ENCODE data around the gene PRKRIP1. TPM values are rescaled to one million over a fixed set of nuclear protein-coding genes. Genes with fewer than 3 reads are reported as not detected.

PRKRIP1 gene
- total RNA-seq, 1 donor: 14.5 TPM

GRCh38 chr7:102424787-102425218 is 28.6 kb downstream of the PRKRIP1 start:
- peaks cover 10% of the 10 kb centered on the region for H4K20me1 ChIP-seq (ENCODE audit: insufficient read depth, low read length)
- no peak overlapping the region for H3K4me3 ChIP-seq (ENCODE audit: insufficient read depth, low read length)
- no peak overlapping the region for H3K27ac ChIP-seq (ENCODE audit: low read depth, low read length)
- no peak for DNase-seq (ENCODE audit: insufficient read length, low spot score, missing footprints)
- no peaks in the 10 kb centered on the region for H3K9me3 ChIP-seq (ENCODE audit: low read depth, low read length)
- no peaks in the 10 kb centered on the region for H3K79me2 ChIP-seq (ENCODE audit: insufficient read depth, low read length)
- H3K36me3 ChIP-seq (ENCODE audit: insufficient read depth, low read length): peaks cover 45% of the 10 kb centered on the region
- no peak overlapping the region for H3K4me2 ChIP-seq (ENCODE audit: insufficient read depth, low read length)
- no peak overlapping the region for H2AFZ ChIP-seq (ENCODE audit: low read length)
- H3K4me1 ChIP-seq (ENCODE audit: insufficient read depth, low read length): no peaks in the 10 kb centered on the region
- H3K27me3 ChIP-seq (ENCODE audit: insufficient read depth, low read length): no peaks in the 10 kb centered on the region
- TF ChIP-seq CTCF (IDR thresholded peaks at IDR 0.05; ENCODE audit: extremely low read depth, low read depth, low read length): no peak

GRCh38 chr7:102425639-102426267 is 29.6 kb downstream of the PRKRIP1 start:
- H3K36me3 ChIP-seq (ENCODE audit: insufficient read depth, low read length): peaks cover 36% of the 10 kb centered on the region
- H3K27ac ChIP-seq (ENCODE audit: low read depth, low read length): no peak overlapping the region
- H3K27me3 ChIP-seq (ENCODE audit: insufficient read depth, low read length): no peaks in the 10 kb centered on the region
- H3K4me2 ChIP-seq (ENCODE audit: insufficient read depth, low read length): no peak overlapping the region
- no peaks in the 10 kb centered on the region for H3K79me2 ChIP-seq (ENCODE audit: insufficient read depth, low read length)
- no peak overlapping the region for H2AFZ ChIP-seq (ENCODE audit: low read length)
- DNase-seq (ENCODE audit: insufficient read length, low spot score, missing footprints): no peak
- no peak overlapping the region for H3K4me3 ChIP-seq (ENCODE audit: insufficient read depth, low read length)
- H3K9me3 ChIP-seq (ENCODE audit: low read depth, low read length): no peaks in the 10 kb centered on the region
- peaks cover 10% of the 10 kb centered on the region for H4K20me1 ChIP-seq (ENCODE audit: insufficient read depth, low read length)
- no peaks in the 10 kb centered on the region for H3K4me1 ChIP-seq (ENCODE audit: insufficient read depth, low read length)
- no peak for TF ChIP-seq CTCF (IDR thresholded peaks at IDR 0.05; ENCODE audit: extremely low read depth, low read depth, low read length)

- peaks cover 31% of the 10 kb centered on the region for H3K36me3 ChIP-seq (ENCODE audit: insufficient read depth, low read length)
- H3K9me3 ChIP-seq (ENCODE audit: low read depth, low read length): no peaks in the 10 kb centered on the region
- no peak overlapping the region for H3K4me3 ChIP-seq (ENCODE audit: insufficient read depth, low read length)
- TF ChIP-seq CTCF (IDR thresholded peaks at IDR 0.05; ENCODE audit: extremely low read depth, low read depth, low read length): no peak
- no peak overlapping the region for H2AFZ ChIP-seq (ENCODE audit: low read length)
- no peak overlapping the region for H3K4me2 ChIP-seq (ENCODE audit: insufficient read depth, low read length)
- H4K20me1 ChIP-seq (ENCODE audit: insufficient read depth, low read length): peaks cover 10% of the 10 kb centered on the region
- no peaks in the 10 kb centered on the region for H3K27me3 ChIP-seq (ENCODE audit: insufficient read depth, low read length)
- no peak overlapping the region for H3K27ac ChIP-seq (ENCODE audit: low read depth, low read length)
- H3K4me1 ChIP-seq (ENCODE audit: insufficient read depth, low read length): no peaks in the 10 kb centered on the region
- no peaks in the 10 kb centered on the region for H3K79me2 ChIP-seq (ENCODE audit: insufficient read depth, low read length)
- DNase-seq (ENCODE audit: insufficient read length, low spot score, missing footprints): no peak
Observed at GRCh38 chr7:102426268-102427018, 30.3 kb downstream of the PRKRIP1 start.

DNA sequence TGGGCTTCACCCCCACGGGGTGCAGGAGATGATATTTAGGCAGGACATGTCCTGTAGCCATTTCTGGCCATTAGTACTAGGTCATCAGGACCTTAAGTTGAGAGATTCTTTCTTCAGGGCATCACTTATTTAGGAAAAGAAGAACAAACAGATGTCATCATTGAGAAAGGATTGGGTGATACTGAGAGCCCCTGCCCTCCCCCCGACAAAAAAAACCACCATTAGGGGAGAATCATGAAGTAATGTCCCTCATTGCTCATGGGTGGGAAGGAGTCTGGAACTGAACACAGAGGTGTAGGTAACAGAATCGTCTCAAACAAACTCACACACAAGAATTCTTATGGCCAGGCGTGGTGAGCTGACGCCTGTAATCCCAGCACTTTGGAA is 30.8 kb downstream of the PRKRIP1 start:
- Histone ChIP-seq H3K36me3 (ENCODE audit: insufficient read depth, low read length) (peaks cover 31% of the 10 kb centered on the region), H3K27me3 (ENCODE audit: insufficient read depth, low read length) (no peaks in the 10 kb centered on the region), H3K27ac (ENCODE audit: low read depth, low read length) (no peak overlapping the region)

More for the DNA sequence above, 30.8 kb downstream of the PRKRIP1 start:
- H4K20me1 ChIP-seq (ENCODE audit: insufficient read depth, low read length): peaks cover 10% of the 10 kb centered on the region
- H3K79me2 ChIP-seq (ENCODE audit: insufficient read depth, low read length): no peaks in the 10 kb centered on the region
- TF ChIP-seq CTCF (IDR thresholded peaks at IDR 0.05; ENCODE audit: extremely low read depth, low read depth, low read length): no peak
- no peak for DNase-seq (ENCODE audit: insufficient read length, low spot score, missing footprints)
- no peak overlapping the region for H2AFZ ChIP-seq (ENCODE audit: low read length)
- no peak overlapping the region for H3K4me3 ChIP-seq (ENCODE audit: insufficient read depth, low read length)
- H3K9me3 ChIP-seq (ENCODE audit: low read depth, low read length): no peaks in the 10 kb centered on the region
- H3K4me1 ChIP-seq (ENCODE audit: insufficient read depth, low read length): no peaks in the 10 kb centered on the region
- H3K4me2 ChIP-seq (ENCODE audit: insufficient read depth, low read length): no peak overlapping the region

Data from osteoblast (primary cell).